Thyroid gland (tissue), 4 donors: ENCODE results near the gene SPOCK1.

Experiments used
- POLR2A ChIP-seq, 2 donors: fragments of 450-650 bp; IDR thresholded peaks; one replicate each; pipeline ENCODE4 v1.6.1; 2017; ENCODE audit warnings: antibody characterized with exemption in 2 of 2, mild to moderate bottlenecking in 2 of 2, moderate library complexity in 1 of 2
- TF ChIP-seq, protein P1 (sequence below), 6 experiments: fragments of 200-600 bp in 3 of 6; fragments of 450-650 bp in 3 of 6; sonication (generic) in 3 of 6; IDR thresholded peaks; one replicate each; pipeline ENCODE4 v1.5.1; 2016 to 2019; ENCODE audit warnings: antibody characterized with exemption in 6 of 6, mild to moderate bottlenecking in 2 of 6, inconsistent platforms in 1 of 6, moderate library complexity in 1 of 6

DNA sequence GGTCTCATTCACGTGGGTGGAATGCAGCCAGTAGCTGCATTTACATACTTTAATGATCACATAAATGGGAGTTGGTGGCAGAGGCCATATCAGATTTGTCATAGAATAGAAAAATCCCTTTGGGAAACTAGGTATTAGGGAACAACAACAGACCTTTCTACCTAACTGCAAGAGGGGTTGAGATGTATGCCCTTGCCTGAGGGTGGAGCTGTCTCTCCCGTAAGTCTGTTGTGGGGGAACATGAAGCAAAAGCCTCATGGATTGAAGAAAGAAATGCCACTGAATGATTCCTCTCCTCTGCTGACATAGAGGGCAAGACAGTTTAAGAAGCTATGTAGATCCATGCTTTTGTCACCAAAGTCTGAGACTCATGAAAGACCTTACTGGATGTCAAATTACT lies 461.3 kb downstream of the SPOCK1 start:
- TF ChIP-seq, protein P1, sequence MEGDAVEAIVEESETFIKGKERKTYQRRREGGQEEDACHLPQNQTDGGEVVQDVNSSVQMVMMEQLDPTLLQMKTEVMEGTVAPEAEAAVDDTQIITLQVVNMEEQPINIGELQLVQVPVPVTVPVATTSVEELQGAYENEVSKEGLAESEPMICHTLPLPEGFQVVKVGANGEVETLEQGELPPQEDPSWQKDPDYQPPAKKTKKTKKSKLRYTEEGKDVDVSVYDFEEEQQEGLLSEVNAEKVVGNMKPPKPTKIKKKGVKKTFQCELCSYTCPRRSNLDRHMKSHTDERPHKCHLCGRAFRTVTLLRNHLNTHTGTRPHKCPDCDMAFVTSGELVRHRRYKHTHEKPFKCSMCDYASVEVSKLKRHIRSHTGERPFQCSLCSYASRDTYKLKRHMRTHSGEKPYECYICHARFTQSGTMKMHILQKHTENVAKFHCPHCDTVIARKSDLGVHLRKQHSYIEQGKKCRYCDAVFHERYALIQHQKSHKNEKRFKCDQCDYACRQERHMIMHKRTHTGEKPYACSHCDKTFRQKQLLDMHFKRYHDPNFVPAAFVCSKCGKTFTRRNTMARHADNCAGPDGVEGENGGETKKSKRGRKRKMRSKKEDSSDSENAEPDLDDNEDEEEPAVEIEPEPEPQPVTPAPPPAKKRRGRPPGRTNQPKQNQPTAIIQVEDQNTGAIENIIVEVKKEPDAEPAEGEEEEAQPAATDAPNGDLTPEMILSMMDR (IDR thresholded peaks at IDR 0.05), result no peak
- no peak for TF ChIP-seq POLR2A (IDR thresholded peaks at IDR 0.05)
